GM10248 (cell line): ENCODE results near the gene SIKE1.

ENCODE experiments used
- CTCF ChIA-PET: fragments of 300-600 bp; sonication (Branson Sonifier 250); formaldehyde crosslinking; extraction: SDS; loops from one replicate; lab custom pipeline; 2021; ENCODE audit warnings: antibody characterized with exemption; lab: Yijun Ruan, JAX
- POLR2A ChIA-PET: fragments of 350-650 bp; sonication (Branson Sonifier 250); formaldehyde crosslinking; extraction: SDS; loops from one replicate; lab custom pipeline; 2020; ENCODE audit warnings: antibody characterized with exemption; lab: Yijun Ruan, JAX
- DNase-seq: peaks from one replicate; pipeline ENCODE4 v3.0.0; 2012; ENCODE audit errors: extremely low spot score
- CTCF ChIP-seq: IDR thresholded peaks from 2 replicates; pipeline ENCODE4 v1.5.1; 2012; ENCODE audit warnings: mild to moderate bottlenecking, low read depth; ENCODE audit errors: extremely low read depth, missing control alignments, control extremely low read depth

The SIKE1 gene

GRCh38 chr1:114729782-114730181 is 50.7 kb downstream of the SIKE1 start:
- POLR2A ChIA-PET, result no interaction called here
- DNase-seq, result no peak
- no peak for TF ChIP-seq CTCF
- CTCF ChIA-PET, result no interaction called here

- TF ChIP-seq CTCF, result no peak
- DNase-seq, result no peak
- POLR2A ChIA-PET, result interaction anchor here (0.6 kb wide), 1 partner anchor 10 kb away, joined by 5 read pairs; no protein-coding TSS in a partner anchor
- CTCF ChIA-PET, result interaction anchor here (1.1 kb wide), 1 partner anchor 9 kb away, joined by 3 read pairs; no protein-coding TSS in a partner anchor
Measured at GRCh38 chr1:114728553-114728952, 51.9 kb downstream of the SIKE1 start.

- CTCF ChIA-PET, result no interaction called here
- POLR2A ChIA-PET, result no interaction called here
- no peak for DNase-seq
Measured at GRCh38 chr1:114725230-114725629, 55.3 kb downstream of the SIKE1 start.

GRCh38 chr1:114723915-114724314 is 56.6 kb downstream of the SIKE1 start:
- ChIA-PET POLR2A (no interaction called here), CTCF (no interaction called here)
- TF ChIP-seq CTCF, result no peak

More at GRCh38 chr1:114725230-114725629, 55.3 kb downstream of the SIKE1 start:
- TF ChIP-seq CTCF, result no peak

GRCh38 chr1:114723457-114723856 is 57.0 kb downstream of the SIKE1 start:
- CTCF ChIA-PET, result no interaction called here
- TF ChIP-seq CTCF, result no peak
- POLR2A ChIA-PET, result no interaction called here
- no peak for DNase-seq

More at GRCh38 chr1:114723915-114724314, 56.6 kb downstream of the SIKE1 start:
- DNase-seq, result no peak

GRCh38 chr1:114720492-114720891 is 60.0 kb downstream of the SIKE1 start:
- DNase-seq, result no peak
- no peak for TF ChIP-seq CTCF
- POLR2A ChIA-PET, result interaction anchor here (0.7 kb wide), 1 partner anchor 26 kb away, joined by 3 read pairs; no protein-coding TSS in a partner anchor
- CTCF ChIA-PET, result interaction anchor here (0.9 to 1.3 kb wide), 6 partner anchors 8 to 44 kb away, joined by 3 to 4 read pairs (median 3); no protein-coding TSS in a partner anchor
